H9 (cell line): ENCODE results near the gene TMPRSS3. TPM values are rescaled to one million over a fixed set of nuclear protein-coding genes. Genes with fewer than 3 reads are reported as not detected.

Experiments
- DNase-seq: peaks from one replicate; pipeline ENCODE4 v3.0.0-alpha.2; 2017
- H2AFZ ChIP-seq: one replicate; pipeline ENCODE4 v1.6.1; 2013; ENCODE audit warnings: mild to moderate bottlenecking, low read length, control low read depth, moderate library complexity
- H2AK5ac ChIP-seq: 2 replicates; pipeline ENCODE4 v1.6.1; 2013; ENCODE audit warnings: low read length, control low read depth, mixed read lengths; ENCODE audit not compliant: insufficient read length
- H2BK120ac ChIP-seq: one replicate; pipeline ENCODE4 v1.6.1; 2013; ENCODE audit warnings: low read depth, mild to moderate bottlenecking, low read length, control low read depth, inconsistent platforms; ENCODE audit not compliant: poor library complexity, severe bottlenecking
- H2BK12ac ChIP-seq: 2 replicates; pipeline ENCODE4 v1.6.1; 2013; ENCODE audit warnings: low read length, control low read depth, mixed read lengths, low read depth; ENCODE audit not compliant: insufficient read length
- H2BK15ac ChIP-seq: 2 replicates; pipeline ENCODE4 v1.6.1; 2013; ENCODE audit warnings: low read depth, low read length, control low read depth
- H2BK20ac ChIP-seq: one replicate; pipeline ENCODE4 v1.6.1; 2013; ENCODE audit warnings: low read depth, mild to moderate bottlenecking, low read length, control low read depth, inconsistent platforms; ENCODE audit not compliant: poor library complexity, severe bottlenecking
- H2BK5ac ChIP-seq: 2 replicates; pipeline ENCODE4 v1.6.1; 2013; ENCODE audit warnings: low read length, control low read depth, mixed read lengths; ENCODE audit not compliant: insufficient read length
- H3K14ac ChIP-seq: 2 replicates; pipeline ENCODE4 v1.6.1; 2013; ENCODE audit warnings: low read length, control low read depth; ENCODE audit not compliant: insufficient read depth
- H3K18ac ChIP-seq: 2 replicates; pipeline ENCODE4 v1.6.1; 2013; ENCODE audit warnings: low read depth, mild to moderate bottlenecking, mixed read lengths, low read length, control low read depth; ENCODE audit not compliant: insufficient read length
- H3K23ac ChIP-seq: 2 replicates; pipeline ENCODE4 v1.6.1; 2013; ENCODE audit warnings: low read length, control low read depth, mixed read lengths, low read depth; ENCODE audit not compliant: insufficient read length
- H3K23me2 ChIP-seq: 2 replicates; pipeline ENCODE4 v1.6.1; 2013; ENCODE audit warnings: low read depth, mild to moderate bottlenecking, mixed read lengths, low read length, control low read depth; ENCODE audit not compliant: insufficient read length, poor library complexity, severe bottlenecking
- H3K27ac ChIP-seq: 2 replicates; pipeline ENCODE4 v1.5.1; 2013; ENCODE audit warnings: low read length, control low read depth, mixed read lengths, low read depth; ENCODE audit not compliant: insufficient read length
- H3K27me3 ChIP-seq: 2 replicates; pipeline ENCODE4 v1.6.1; 2013; ENCODE audit warnings: low read length, control low read depth, inconsistent platforms; ENCODE audit not compliant: insufficient read depth
- H3K4ac ChIP-seq: 2 replicates; pipeline ENCODE4 v1.6.1; 2013; ENCODE audit warnings: low read depth, mild to moderate bottlenecking, control low read depth, inconsistent platforms, low read length, moderate library complexity
- H3K4me1 ChIP-seq: 2 replicates; pipeline ENCODE4 v1.6.1; 2013; ENCODE audit warnings: low read length, control low read depth, inconsistent platforms; ENCODE audit not compliant: insufficient read depth
- H3K4me2 ChIP-seq: 2 replicates; pipeline ENCODE4 v1.6.1; 2013; ENCODE audit warnings: low read length, control low read depth, mixed read lengths; ENCODE audit not compliant: insufficient read length, insufficient read depth
- H3K56ac ChIP-seq: 2 replicates; pipeline ENCODE4 v1.6.1; 2013; ENCODE audit warnings: low read depth, mild to moderate bottlenecking, mixed read lengths, low read length, control low read depth; ENCODE audit not compliant: insufficient read length
- H3K79me1 ChIP-seq: 2 replicates; pipeline ENCODE4 v1.6.1; 2013; ENCODE audit warnings: low read depth, mild to moderate bottlenecking, moderate library complexity, low read length, control low read depth, inconsistent platforms; ENCODE audit not compliant: insufficient read depth, poor library complexity, severe bottlenecking
- H3K79me2 ChIP-seq: 2 replicates; pipeline ENCODE4 v1.6.1; 2013; ENCODE audit warnings: low read length, control low read depth, inconsistent platforms; ENCODE audit not compliant: insufficient read depth
- H3K9ac ChIP-seq: 2 replicates; pipeline ENCODE4 v1.6.1; 2013; ENCODE audit warnings: low read length, control low read depth, mixed read lengths; ENCODE audit not compliant: insufficient read length; ENCODE audit errors: extremely low read depth
- H3K9me3 ChIP-seq: one replicate; pipeline ENCODE4 v1.6.1; 2013; ENCODE audit warnings: low read depth, low read length, inconsistent platforms; ENCODE audit not compliant: control insufficient read depth
- H3T11ph ChIP-seq: one replicate; pipeline ENCODE4 v1.6.1; 2013; ENCODE audit warnings: mild to moderate bottlenecking, low read length, control low read depth, inconsistent platforms
- H4K20me1 ChIP-seq: one replicate; pipeline ENCODE4 v1.6.1; 2013; ENCODE audit not compliant: control insufficient read depth, insufficient read length, insufficient read depth
- H4K5ac ChIP-seq: 2 replicates; pipeline ENCODE4 v1.6.1; 2013; ENCODE audit warnings: low read depth, mild to moderate bottlenecking, mixed read lengths, low read length, control low read depth; ENCODE audit not compliant: insufficient read length
- H4K8ac ChIP-seq: replicated peaks from 2 replicates; pipeline ENCODE4 v1.6.1; 2013; ENCODE audit warnings: low read length, control low read depth, mixed read lengths, low read depth; ENCODE audit not compliant: insufficient read length
- H4K91ac ChIP-seq: 2 replicates; pipeline ENCODE4 v1.6.1; 2013; ENCODE audit warnings: low read depth, mild to moderate bottlenecking, moderate library complexity, mixed read lengths, low read length, control low read depth; ENCODE audit not compliant: insufficient read length
- H3K27ac Mint-ChIP-seq, 3 experiments: 2 replicates in 2 of 3; 3 replicates in 1 of 3; pipeline ENCODE4 v1.8.0; 2020 to 2021; ENCODE audit warnings: mixed read lengths in 3 of 3, mild to moderate bottlenecking in 1 of 3, moderate library complexity in 1 of 3
- H3K27me3 Mint-ChIP-seq: 2 replicates; pipeline ENCODE4 v1.8.0; 2021; ENCODE audit warnings: low read depth, mild to moderate bottlenecking, moderate library complexity, mixed read lengths
- H3K36me3 Mint-ChIP-seq, 3 experiments: 2 replicates in 2 of 3; 3 replicates in 1 of 3; pipeline ENCODE4 v1.8.0; 2020 to 2021; ENCODE audit warnings: low read depth in 3 of 3, mixed read lengths in 3 of 3; ENCODE audit not compliant: insufficient read depth in 1 of 3
- H3K4me1 Mint-ChIP-seq, 2 experiments: 2 replicates each; pipeline ENCODE4 v1.8.0; 2020; ENCODE audit warnings: mixed read lengths in 2 of 2
- H3K4me3 Mint-ChIP-seq, 2 experiments: 2 replicates in 1 of 2; 3 replicates in 1 of 2; pipeline ENCODE4 v1.8.0; 2020 to 2021; ENCODE audit warnings: mild to moderate bottlenecking in 2 of 2, mixed read lengths in 2 of 2, moderate library complexity in 1 of 2
- H3K9me3 Mint-ChIP-seq, 2 experiments: 2 replicates in 1 of 2; 3 replicates in 1 of 2; pipeline ENCODE4 v1.8.0; 2020; ENCODE audit warnings: mild to moderate bottlenecking in 2 of 2, mixed read lengths in 2 of 2, moderate library complexity in 1 of 2
- CTCF ChIP-seq: fragments of 200-600 bp; sonication (generic); conservative IDR thresholded peaks from 3 replicates; pipeline ENCODE4 v1.8.0; 2021; ENCODE audit warnings: antibody characterized with exemption, mild to moderate bottlenecking
- WGBS: extraction: QIAGEN DNeasy Blood & Tissue Kit; methylation state at CpG from one replicate; pipeline ENCODE4 v1.1.7; 2013; ENCODE audit warnings: missing lambda C conversion rate, low lambda C conversion rate, mixed read lengths; ENCODE audit not compliant: insufficient read length; ENCODE audit errors: extremely low coverage; 5-methylcytosine and 5-hydroxymethylcytosine counted together
- total RNA-seq: library from RNA; stranded (reverse); gene quantifications from 2 replicates; pipeline ENCODE4 v1.2.1, GENCODE V29; 2021

The TMPRSS3 gene
- total RNA-seq, 1 experiment from 2014 or later: 0.31 TPM

- H3K18ac ChIP-seq: no peak overlapping the region
- no peak overlapping the region for H2BK5ac ChIP-seq
- H4K91ac ChIP-seq: no peak overlapping the region
- H3K36me3 Mint-ChIP-seq: no peaks in the 10 kb centered on the region; a peak in 1 of 7 replicates
- H3K9me3 ChIP-seq: no peaks in the 10 kb centered on the region
- H3K9me3 Mint-ChIP-seq: peaks cover 2 to 4% of the 10 kb centered on the region in 2 experiments; a peak in 2 of 5 replicates
- no peak overlapping the region for H3K4me2 ChIP-seq
- DNase-seq: no peak
- no peak overlapping the region for H4K8ac ChIP-seq
- no peak overlapping the region for H3K56ac ChIP-seq
- peaks cover 13 to 16% of the 10 kb centered on the region in 2 experiments for H3K4me1 Mint-ChIP-seq
- H3K9ac ChIP-seq: no peak overlapping the region
- H3K27me3 ChIP-seq: no peaks in the 10 kb centered on the region
- no peak overlapping the region for H3K4ac ChIP-seq
- H3T11ph ChIP-seq: no peak overlapping the region
- no peak overlapping the region for H3K14ac ChIP-seq
- H3K23ac ChIP-seq: no peak overlapping the region
- H3K27me3 Mint-ChIP-seq: no peaks in the 10 kb centered on the region; the same call in 1 of the 2 replicates
- H2BK120ac ChIP-seq: no peak overlapping the region
- H4K5ac ChIP-seq: no peak overlapping the region
- H2BK15ac ChIP-seq: no peak overlapping the region
- TF ChIP-seq CTCF: no peak
- no peak overlapping the region for H3K27ac ChIP-seq
- H2AK5ac ChIP-seq: no peak overlapping the region
- H3K4me1 ChIP-seq: peaks cover 1% of the 10 kb centered on the region; the same call in 1 of the 2 replicates
- H4K20me1 ChIP-seq: no peaks in the 10 kb centered on the region
- H3K79me2 ChIP-seq: no peaks in the 10 kb centered on the region
- WGBS: no CpG with 5 or more reads among the region's 15 CpGs
- no peak overlapping the region for H2AFZ ChIP-seq
- no peak overlapping the region; a peak in 1 of 7 replicates for H3K27ac Mint-ChIP-seq
- H2BK20ac ChIP-seq: no peak overlapping the region
- no peaks in the 10 kb centered on the region for H3K79me1 ChIP-seq
- H3K4me3 Mint-ChIP-seq: no peak overlapping the region
- H3K23me2 ChIP-seq: no peaks in the 10 kb centered on the region
- no peak overlapping the region for H2BK12ac ChIP-seq
These were observed 53.9 kb downstream of the TMPRSS3 start for GRCh38 chr21:42341776-42342542.
